Cortex of kidney (tissue), 1 donor: ENCODE measurements around the gene TTC28.
"Not testable (repeated sequence)": the region's sequence is repeated elsewhere in the genome, so short reads cannot be mapped to it uniquely, and the experiment has no call there.

ENCODE experiments used
- DNase-seq: peaks from one replicate; lab custom pipeline; 2025; lab: John Stamatoyannopoulos, UW

TTC28 gene

DNA sequence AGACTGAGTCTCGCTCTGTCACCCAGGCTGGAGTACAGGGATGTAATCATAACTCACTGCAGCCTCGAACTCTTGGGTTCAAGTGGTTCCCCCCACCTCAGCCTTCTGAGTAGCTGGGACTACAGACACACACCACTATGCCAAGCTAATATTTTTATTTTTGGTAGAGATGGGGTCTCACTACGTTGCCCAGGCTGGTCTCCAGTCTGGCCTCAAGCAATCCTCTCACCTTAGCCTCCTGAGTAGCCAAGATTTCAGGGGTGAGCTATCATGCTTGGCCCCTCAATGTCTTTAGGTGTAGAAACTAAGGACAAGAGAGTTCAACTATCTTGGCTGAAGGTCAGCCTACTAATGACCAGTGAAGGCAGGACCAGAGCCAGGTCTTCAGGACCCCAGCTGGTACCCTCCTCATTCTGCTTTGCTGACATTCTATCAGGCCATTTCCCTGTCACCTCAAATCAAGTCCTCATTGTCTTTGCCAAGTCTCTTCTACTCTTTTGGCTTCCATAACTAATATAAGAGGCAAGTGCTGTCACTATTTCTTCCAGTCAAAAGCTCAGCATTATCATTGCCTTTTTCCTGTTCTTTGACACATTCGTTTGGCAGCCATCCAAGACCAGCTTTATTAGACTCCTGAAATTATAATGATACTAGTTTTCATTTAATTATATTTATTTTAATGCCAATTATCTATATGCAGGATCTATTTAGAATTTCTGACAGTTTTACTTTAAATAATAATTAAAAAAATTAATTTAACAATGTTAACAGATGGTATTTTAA lies 496.4 kb downstream of the TTC28 start:
- DNase-seq = no peak

DNA sequence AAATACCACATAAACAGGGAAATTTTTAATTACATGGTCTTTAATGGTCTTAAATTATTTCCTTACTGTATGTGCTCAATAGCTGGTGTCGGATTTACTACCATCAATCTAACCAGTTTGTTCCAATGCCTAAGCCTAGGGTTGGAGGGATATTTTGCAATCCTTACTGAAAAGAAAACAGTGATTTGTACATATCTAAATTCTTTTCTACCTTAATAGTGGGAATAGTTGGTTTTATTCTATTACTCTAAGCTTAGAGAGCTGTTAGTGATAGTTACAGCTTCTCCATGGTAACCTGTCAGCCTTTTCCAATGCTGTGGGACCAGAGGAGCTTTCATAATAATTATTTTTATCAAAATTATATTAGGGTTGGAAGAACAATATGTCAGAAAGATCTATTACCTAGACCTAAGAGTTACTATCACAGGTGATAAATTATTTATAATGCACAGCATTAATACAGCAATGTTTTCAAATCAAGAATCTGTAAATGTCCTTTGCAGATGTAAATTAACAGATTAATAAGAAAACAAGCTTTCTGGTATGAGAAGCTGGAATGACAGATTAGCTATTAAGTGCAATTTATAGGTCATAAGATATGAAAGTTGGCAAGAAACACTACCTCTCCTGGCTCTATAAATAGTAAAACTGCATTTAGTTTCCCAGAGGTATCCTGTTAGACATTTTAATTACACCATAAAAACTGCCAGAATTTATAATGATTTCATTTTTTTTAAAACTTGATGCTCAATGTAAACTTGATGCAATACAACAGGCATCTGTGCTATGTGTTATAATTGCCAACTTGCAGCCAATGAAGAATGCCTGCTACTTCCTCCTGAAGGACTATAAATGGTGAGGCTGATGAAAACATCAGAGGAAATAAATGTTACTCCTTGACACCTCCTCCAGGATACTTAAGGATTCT lies 498.6 kb downstream of the TTC28 start:
- DNase-seq = no peak

DNA sequence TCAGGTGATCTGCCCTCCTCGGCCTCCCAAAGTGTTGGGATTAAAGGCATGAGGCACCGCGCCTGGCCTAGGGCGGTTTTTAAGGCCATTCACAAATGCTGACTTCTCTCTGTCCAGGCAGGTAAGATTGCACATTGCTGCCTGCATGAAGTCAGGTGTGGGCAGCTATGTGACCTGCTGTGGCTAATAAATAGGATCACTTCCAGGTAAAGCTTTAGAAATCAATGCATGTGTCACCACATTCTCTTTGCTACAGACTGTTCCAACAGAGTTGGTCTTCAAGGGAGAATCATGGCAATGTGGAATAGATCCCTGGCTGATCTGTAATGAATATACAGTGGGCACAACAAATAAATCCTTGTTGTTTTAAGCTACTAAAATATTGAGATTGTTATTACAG lies 500.2 kb downstream of the TTC28 start:
- no peak for DNase-seq

DNA sequence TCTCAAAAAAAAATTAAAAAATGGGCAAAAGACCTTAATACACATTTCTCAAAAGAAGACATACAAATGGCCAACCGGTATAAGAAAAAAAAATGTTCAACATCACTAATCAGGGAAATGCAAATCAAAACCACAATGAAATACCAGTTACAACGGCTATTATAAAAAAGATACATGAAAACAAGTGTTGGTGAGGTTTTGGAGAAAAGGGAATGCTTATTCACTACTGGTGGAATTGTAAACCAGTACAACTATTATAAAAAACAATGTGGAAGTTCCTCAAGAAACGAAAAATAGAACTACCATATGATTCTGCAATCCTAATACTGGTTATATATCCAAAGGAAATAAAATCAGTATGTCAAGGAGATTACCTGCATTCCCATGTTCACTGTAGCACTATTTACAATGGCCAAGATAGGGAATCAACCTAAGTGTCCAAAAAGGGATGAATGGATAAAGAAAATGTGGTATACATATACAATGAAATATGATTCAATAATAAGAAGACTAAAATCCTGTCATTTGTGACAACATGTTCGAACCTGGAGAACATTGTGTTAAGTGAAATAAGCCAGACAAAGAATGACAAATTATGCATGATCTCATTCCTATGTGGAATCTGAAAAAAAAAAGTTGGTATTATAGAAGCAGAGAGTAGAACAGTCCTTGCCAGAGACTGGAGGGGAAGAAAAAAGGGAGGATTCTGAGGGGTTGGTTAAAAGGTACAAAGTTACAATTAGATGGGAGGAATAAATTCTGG lies 503.7 kb downstream of the TTC28 start:
- DNase-seq = no peak

DNA sequence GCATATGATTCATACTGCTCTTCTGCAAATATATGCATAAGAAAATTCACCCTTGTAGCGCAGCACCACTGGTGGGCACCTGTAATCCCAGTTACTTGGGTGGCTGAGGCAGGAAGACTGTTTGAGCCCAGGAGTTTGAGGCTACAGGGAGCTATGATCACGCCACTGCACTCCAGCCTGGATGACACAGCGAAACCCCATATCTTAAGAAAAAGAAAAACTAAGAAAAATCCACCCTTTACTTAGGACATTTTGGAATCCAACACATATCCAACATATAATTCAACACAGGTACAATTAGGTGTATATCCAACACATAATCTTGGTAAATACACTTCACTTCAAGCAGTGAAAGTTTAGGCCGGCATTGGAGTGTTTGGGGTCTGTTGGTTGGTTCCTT lies 505.1 kb downstream of the TTC28 start:
- DNase-seq = no peak

DNA sequence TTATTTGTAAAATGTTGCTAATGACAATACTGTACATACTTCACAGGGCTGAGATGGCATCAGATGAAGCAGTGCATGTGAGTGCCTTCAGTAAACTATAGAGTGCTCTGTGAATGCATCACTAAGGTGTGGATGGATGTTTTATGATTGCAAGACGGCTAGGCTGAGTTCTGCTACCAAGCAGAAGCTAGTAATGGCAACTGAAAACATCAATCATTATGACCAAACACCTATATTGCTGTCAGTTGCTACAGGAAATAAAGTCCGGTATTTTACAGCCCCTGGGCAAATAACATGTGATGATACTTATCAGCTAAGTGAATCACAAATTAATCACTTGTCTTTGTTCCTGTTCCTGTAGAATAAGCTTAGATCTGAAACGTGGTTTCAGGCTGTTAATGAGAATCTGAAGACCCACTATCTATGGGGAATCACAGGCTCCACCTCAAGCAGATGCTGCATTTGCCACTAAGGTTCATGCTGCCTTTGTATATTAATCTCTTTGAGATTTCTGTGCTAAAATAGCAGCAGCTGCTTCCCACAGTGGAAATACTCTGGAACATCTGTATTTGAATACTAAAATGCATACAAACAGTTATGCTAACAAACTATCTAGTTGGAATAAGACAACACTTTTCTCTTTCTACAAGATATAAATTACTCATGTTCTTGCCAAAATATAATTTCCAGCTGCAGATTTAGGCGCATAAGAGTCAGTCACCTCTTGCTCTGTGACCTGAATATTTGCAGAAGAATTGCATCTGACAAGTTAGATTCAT lies 506.6 kb downstream of the TTC28 start:
- no peak for DNase-seq

DNA sequence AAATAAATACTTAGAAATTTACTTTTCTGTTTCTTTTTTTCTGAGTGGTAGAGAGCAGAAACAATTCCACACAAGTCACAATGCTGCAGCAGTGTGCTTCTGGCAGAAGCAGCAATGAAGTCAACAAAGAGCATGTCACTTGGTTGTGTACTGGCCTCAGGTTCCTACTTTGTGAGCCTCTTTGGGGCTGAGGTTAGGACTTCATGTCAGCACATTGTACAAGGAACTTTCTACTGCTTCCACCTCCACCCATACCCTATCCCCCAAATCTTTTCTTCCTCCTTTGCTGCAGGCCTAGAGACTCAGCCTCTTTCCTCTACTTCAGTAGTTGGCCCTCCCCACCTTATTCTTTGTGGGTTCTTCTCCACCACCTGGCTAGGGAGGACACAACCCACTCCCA lies 507.9 kb downstream of the TTC28 start:
- no peak for DNase-seq

DNA sequence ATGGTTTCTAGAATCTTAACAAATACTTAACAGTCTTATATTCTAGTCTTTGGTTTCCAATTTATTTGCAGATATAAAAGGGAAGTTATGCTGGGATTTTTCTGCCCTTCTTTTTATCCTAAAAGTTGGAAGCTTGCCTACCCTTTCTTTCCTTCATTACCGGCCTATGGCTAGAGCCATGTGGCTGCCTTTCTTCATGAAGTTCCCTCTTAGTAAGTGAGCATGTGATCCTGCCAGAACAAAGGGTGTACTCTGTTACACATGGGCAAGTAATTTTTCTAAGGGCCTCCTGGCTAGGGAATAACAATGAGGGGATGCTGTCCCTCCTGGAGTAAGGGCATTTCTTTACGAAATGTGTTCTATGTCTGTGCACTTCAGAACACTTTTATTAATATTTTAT lies 508.5 kb downstream of the TTC28 start:
- no peak for DNase-seq

DNA sequence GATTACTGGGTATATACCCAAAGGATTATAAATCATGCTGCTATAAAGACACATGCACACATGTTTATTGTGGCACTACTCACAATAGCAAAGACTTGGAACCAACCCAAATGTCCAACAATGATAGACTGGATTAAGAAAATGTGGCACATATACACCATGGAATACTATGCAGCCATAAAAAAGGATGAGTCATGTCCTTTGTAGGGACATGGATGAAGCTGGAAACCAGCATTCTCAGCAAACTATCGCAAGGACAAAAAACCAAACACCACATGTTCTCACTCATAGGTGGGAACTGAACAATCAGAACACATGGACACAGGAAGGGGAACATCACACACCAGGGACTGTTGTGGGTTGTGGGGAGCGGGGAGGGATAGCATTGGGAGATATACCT lies 510.3 kb downstream of the TTC28 start:
- not testable (repeated sequence) for DNase-seq

DNA sequence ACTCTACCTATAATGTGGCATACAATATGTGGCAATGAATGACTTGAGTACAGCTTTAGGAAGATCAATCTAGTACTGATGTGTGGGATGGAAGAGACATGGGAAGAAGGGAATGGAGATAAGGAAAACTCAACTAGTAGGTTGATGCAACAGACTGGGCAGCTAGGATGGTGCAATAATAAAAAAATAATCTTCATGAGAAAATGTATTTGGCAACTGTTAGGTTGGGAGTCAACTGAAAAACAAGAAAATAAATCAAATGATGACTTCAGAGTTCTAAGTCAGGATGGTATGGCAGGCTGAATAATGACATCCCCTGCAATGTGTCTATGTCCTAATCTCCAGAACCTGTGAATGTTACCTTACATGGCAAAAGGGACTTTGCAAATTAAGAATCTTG lies 523.8 kb downstream of the TTC28 start:
- no peak for DNase-seq

DNA sequence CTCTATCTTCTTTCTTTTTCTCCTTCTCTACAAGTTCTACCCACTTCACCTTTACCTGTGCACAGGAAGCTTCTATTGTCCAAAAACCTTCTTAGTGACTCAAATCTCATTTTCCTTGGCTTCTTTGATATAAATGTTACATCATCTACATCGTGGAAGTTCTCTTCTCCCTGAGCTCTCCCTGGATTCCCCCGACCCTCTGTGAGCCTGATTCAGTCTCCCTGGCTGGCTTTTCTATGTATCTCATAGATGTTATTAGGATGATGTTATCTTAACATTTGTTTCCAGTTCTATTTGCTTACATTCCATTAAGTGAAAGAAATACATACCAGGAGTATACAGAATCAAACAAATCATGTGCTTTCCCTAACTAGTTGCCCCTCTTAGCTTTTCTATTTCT lies 524.8 kb downstream of the TTC28 start:
- DNase-seq = no peak

DNA sequence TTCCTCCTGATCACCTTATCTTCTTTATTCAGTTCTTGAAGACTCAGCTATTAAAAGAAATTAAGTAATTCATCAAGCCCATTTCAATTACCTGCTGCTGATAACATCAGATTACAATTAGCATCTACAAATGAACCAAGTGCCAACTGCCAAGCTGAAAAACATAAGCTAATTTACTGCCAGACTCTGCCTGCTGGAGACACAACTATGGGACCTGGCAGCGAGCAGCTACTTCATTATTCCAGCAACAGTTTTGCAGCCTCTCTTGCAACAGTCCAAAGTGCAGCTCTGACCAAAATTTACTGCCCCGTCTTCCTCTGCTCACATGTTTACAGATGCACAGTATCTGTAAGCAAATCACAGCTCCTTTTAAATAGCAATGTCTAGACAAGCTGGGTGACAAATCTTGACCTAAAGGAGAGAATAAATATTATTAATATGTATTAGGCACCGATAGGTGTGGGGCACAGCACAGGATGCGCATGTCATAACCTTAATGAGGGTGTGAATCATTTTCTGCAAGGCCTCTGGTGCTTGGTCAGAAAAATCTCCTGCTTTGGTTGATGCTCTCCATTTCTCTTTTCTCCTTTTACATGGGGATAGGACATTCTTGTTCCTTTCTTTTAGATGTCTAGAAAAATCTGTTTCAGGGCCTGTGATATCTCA lies 528.4 kb downstream of the TTC28 start:
- no peak for DNase-seq

DNA sequence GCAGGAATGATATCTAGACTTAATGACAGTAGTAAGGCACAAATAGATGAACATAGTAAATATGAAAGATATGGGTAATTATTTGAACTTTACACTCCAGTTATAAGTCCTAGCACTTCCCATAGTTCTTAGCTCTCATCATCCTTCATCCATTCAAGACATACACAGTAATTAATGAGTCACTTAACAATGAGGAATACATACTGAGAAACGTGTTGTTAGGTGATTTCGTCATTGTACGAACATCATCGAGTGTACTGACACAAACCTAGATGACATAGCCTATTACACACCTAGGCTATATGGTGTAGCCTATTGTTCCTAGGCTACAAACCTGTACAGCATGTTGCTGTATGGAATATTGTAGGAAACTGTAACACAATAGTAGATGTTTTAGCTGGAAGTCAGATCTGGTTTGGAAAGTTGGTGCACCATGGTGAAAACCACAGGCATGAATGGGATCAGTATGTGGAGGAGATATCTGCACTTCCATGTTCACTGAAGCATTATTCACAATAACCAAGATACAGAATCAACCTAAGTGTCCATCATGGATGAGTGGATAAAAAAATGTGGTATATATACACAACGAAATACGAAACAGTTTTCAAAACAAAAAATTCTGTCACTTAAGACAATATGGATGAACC lies 530.7 kb downstream of the TTC28 start:
- no peak for DNase-seq

DNA sequence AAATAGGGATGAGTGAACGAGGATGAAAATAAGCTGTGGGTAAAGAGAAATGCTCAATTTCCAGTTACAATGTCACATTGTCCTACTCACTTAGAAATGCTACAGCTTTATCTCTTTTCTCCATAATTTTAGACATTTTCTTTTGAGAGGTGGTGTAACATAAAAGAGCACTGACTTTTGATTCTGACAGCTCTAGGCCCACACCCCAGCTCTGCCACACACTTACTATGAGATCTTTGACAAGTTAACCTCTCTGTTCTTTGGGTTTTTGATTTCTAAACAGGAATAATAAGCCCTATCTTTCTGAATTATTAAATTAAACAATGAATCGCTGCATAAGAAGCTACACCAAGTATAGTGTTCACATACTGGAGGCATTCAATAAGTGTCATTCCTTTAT lies 532.2 kb downstream of the TTC28 start:
- DNase-seq = no peak

DNA sequence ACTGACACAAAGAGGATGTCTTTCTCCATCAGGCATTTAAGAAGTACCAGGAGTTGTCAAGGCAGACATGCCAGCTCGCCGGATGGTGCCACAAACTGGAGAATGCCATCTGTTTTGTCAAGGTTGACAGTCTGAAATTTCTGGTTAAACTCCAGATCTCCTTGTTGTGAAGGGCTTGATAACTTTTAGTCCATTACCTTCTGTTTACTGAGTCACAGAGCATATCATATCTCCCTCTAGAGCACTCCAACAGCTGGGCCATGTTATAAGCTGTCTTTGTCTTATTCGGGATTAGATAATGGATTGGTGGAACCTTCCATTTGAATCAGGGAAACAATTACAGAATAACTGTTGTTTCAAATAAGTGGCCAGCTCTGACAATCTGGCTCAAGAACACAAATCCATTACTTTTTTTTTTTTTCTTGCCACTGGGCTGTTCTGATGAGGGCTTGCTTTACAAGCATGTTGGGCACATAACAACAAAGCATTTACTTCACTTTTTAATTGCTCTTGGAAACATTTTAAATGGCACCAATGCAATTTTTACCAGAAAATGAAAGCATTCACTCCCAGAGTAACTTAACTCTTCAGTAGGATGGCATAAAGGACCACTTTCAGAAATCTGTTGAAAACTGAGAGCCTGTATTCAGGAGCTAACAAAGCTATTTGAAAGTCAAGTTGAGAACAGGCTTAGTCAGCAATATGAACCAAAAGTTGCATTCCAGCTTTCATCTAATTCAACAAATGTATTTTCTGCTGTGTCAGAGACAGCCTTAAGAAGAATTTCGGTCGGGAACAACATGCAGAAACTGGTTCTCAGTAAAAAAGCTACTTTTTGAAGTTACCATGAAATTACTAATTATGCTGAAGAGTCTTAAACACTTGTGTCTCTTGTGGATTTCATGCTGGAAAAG lies 533.0 kb downstream of the TTC28 start:
- DNase-seq = no peak

DNA sequence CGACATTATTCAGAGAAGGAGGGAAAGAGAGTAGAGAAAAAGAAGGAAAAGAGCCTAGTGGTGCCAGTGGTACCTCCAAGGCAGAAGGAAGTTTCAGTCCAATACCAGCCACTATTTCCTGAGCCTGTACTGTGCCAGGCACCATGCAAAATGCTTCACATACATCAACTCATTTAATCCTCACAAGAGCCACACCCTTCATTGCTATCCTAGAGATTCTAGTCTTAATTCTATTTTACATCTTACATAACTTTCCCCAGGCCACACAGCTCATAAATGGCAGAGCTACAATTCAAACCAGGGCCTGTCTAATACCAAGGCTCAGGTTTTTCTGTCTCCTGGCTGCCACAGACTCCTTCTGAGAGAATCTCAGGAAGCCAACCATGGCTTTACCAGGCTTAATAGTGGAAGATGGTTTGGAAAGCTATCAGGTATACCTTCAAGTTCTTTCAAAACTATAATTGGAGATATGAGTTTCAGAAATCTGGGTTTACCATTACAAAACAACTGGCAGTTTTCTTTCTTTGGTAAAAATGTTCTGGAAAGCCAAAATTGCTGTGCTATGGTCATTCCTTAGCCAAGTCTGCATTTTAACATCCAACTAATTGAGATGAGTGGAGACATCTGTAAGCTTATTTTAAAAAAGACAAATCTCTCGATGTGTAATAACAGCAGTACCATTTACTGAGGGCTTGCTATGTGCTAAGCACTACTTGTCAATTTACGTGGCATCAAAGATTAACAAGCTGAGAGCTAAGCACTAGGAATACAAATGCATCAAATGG lies 535.5 kb downstream of the TTC28 start:
- no peak for DNase-seq

DNA sequence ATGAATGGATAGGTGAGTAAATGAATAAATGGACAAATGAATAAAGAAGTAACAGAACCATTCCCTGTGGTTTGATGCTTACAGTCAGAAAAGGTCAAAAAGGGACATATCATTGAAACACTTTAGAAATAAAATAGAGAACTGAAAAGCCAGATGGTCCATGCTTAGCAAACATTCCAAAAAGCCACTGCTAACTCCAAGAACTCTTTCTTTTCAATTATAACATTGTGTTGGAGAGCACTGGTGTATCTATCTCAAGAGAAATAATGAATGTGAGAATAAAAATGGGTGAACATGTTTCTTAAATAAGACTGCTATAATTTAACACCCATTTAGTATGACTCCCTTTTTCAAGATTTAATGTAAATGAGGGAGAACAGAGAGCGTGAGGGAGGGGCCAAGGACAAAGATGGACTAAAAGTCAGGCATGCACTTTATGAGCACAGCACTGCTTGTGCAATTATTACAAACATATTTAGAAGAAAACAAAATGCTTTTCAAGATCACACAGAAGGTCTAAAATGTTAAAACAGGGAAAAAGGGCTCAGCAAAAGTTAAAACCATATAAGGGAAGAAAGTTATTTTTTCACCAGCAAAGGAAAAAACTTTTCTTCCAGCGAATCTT lies 536.3 kb downstream of the TTC28 start:
- no peak for DNase-seq

DNA sequence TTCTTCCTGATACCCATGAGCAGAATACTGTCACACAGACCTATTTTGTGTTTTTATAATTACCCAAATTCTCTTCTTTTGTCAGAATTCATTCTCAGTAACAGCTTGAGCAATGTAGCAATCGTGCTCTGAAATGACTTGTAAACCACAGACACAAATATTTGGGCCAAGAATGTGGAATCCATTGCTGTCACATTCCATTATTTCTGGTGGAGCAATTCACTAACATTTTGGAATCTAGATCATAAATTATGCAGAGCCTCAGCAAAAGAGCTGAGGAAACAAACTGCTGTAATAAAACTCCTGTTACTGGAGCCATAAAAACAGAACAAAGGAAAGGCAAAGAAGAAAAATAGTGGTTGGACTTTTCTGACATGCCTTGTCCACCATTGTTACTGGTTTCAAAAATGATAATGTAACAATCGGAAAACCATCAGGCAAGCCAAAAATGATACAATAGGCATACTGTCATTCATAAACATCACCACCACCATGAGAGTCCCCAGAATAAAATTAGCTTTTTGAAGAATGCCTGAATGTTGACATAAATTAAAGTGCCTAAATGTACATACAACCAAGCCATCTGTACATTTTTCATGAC lies 537.2 kb downstream of the TTC28 start:
- DNase-seq = no peak
